Gastrocnemius medialis (tissue), 4 donors: Measurements from ENCODE around the gene HUNK.

ENCODE experiments used
- CTCF ChIP-seq, 5 experiments: fragments of 450-650 bp in 3 of 5; fragments of 200-600 bp in 2 of 5; sonication (generic) in 2 of 5; IDR thresholded peaks in 4 of 5; conservative IDR thresholded peaks in 1 of 5; 1 replicate in 4 of 5; 2 replicates in 1 of 5; pipeline ENCODE4 v1.5.1; 2016 to 2019; ENCODE audit warnings: antibody characterized with exemption in 5 of 5, mild to moderate bottlenecking in 3 of 5, moderate library complexity in 3 of 5
- POLR2A ChIP-seq, 2 donors: fragments of 450-650 bp; IDR thresholded peaks; one replicate each; pipeline ENCODE4 v1.6.1; 2017; ENCODE audit warnings: antibody characterized with exemption in 2 of 2, mild to moderate bottlenecking in 2 of 2, moderate library complexity in 2 of 2

- no peak for TF ChIP-seq POLR2A (IDR thresholded peaks at IDR 0.05)
- TF ChIP-seq CTCF (IDR thresholded peaks at IDR 0.05 in 4 of 5, conservative IDR thresholded peaks at IDR 0.05 in 1 of 5), result no peak
Observed at GRCh38 chr21:31901315-31901714, 28.5 kb downstream of the HUNK start.
